Neural cell (in vitro differentiated cells): ENCODE data around the gene TAF7. TPM values are rescaled to one million over a fixed set of nuclear protein-coding genes. Genes with fewer than 3 reads are reported as not detected.
"Not testable (repeated sequence)": the region's sequence is repeated elsewhere in the genome, so short reads cannot be mapped to it uniquely, and the experiment has no call there.

Source experiments
- H2AFZ ChIP-seq: fragments of 200-600, 300-800 bp; sonication (generic), shearing (Covaris generic); 2 replicates; pipeline ENCODE4 v1.6.0; 2014; ENCODE audit warnings: low read depth, mild to moderate bottlenecking, antibody characterized with exemption, low read length, moderate library complexity
- H3F3A ChIP-seq: fragments of 200-600 bp; shearing (Covaris generic); 2 replicates; pipeline ENCODE4 v1.6.1; 2016; ENCODE audit warnings: mild to moderate bottlenecking, moderate library complexity, mixed read lengths, antibody characterized with exemption, low read length; ENCODE audit not compliant: insufficient read depth, poor library complexity, severe bottlenecking
- H3K27ac ChIP-seq: fragments of 200-600, 300-800 bp; sonication (generic), shearing (Covaris generic); 2 replicates; pipeline ENCODE4 v1.5.1; 2014; ENCODE audit warnings: mild to moderate bottlenecking, low read length, moderate library complexity
- H3K27me3 ChIP-seq: fragments of 300-800, 200-600 bp; sonication (generic), shearing (Covaris generic); 2 replicates; pipeline ENCODE4 v1.6.0; 2014; ENCODE audit warnings: mild to moderate bottlenecking, low read depth, low read length, moderate library complexity; ENCODE audit not compliant: insufficient read depth
- H3K36me3 ChIP-seq: fragments of 300-800, 200-600 bp; sonication (generic), shearing (Covaris generic); 2 replicates; pipeline ENCODE4 v1.5.1; 2014; ENCODE audit warnings: mild to moderate bottlenecking, antibody characterized with exemption, low read length, moderate library complexity; ENCODE audit not compliant: insufficient read depth
- H3K4me2 ChIP-seq: fragments of 300-800, 200-600 bp; sonication (generic), shearing (Covaris generic); 2 replicates; pipeline ENCODE4 v1.6.0; 2014; ENCODE audit warnings: mild to moderate bottlenecking, low read length
- H3K4me3 ChIP-seq: fragments of 300-800, 200-600 bp; sonication (generic), shearing (Covaris generic); 2 replicates; pipeline ENCODE4 v1.5.1; 2014; ENCODE audit warnings: mild to moderate bottlenecking, low read length, moderate library complexity
- H3K79me2 ChIP-seq: fragments of 200-600 bp; shearing (Covaris generic); replicated peaks from 2 replicates; pipeline ENCODE4 v1.6.0; 2014; ENCODE audit warnings: mild to moderate bottlenecking, low read length, moderate library complexity; ENCODE audit not compliant: insufficient read depth
- H3K9ac ChIP-seq: fragments of 300-800, 200-600 bp; sonication (generic), shearing (Covaris generic); 2 replicates; pipeline ENCODE4 v1.6.1; 2016; ENCODE audit warnings: mild to moderate bottlenecking, low read length, mixed read lengths
- H3K9me2 ChIP-seq: fragments of 200-600 bp; shearing (Covaris generic); 2 replicates; pipeline ENCODE4 v1.6.1; 2016; ENCODE audit warnings: mild to moderate bottlenecking, low read length, mixed read lengths; ENCODE audit not compliant: insufficient read depth
- H3K9me3 ChIP-seq: fragments of 200-600, 300-800 bp; sonication (generic), shearing (Covaris generic); 2 replicates; pipeline ENCODE4 v1.6.1; 2016; ENCODE audit warnings: mild to moderate bottlenecking, mixed run types, low read length, moderate library complexity, mixed read lengths
- H4K20me1 ChIP-seq: fragments of 200-600 bp; shearing (Covaris generic); 2 replicates; pipeline ENCODE4 v1.6.1; 2016; ENCODE audit warnings: mild to moderate bottlenecking, mixed run types; ENCODE audit not compliant: insufficient read depth
- EP300 ChIP-seq: fragments of 450-650 bp; conservative IDR thresholded peaks from 2 replicates; pipeline ENCODE4 v1.6.1; 2014; ENCODE audit warnings: antibody characterized with exemption, mild to moderate bottlenecking, moderate library complexity; ENCODE audit not compliant: poor library complexity, severe bottlenecking
- EZH2 ChIP-seq: fragments of 200-600, 300-800 bp; shearing (Covaris generic), sonication (generic); IDR thresholded peaks from 2 replicates; pipeline ENCODE4 v1.6.1; 2014; ENCODE audit warnings: antibody characterized with exemption, low read length, borderline replicate concordance, mild to moderate bottlenecking; ENCODE audit not compliant: insufficient read depth, poor library complexity, severe bottlenecking
- MXI1 ChIP-seq: fragments of 450-650 bp; conservative IDR thresholded peaks from 2 replicates; pipeline ENCODE4 v1.6.1; 2014; ENCODE audit warnings: antibody characterized with exemption, mild to moderate bottlenecking; ENCODE audit not compliant: poor library complexity, severe bottlenecking
- POLR2AphosphoS5 ChIP-seq: IDR thresholded peaks from 2 replicates; pipeline ENCODE4 v1.6.1; 2012
- RAD21 ChIP-seq: fragments of 450-650 bp; conservative IDR thresholded peaks from 2 replicates; pipeline ENCODE4 v1.6.1; 2014; ENCODE audit warnings: antibody characterized with exemption, mild to moderate bottlenecking, moderate library complexity
- SMC3 ChIP-seq: fragments of 450-650 bp; conservative IDR thresholded peaks from 2 replicates; pipeline ENCODE4 v1.6.1; 2014; ENCODE audit warnings: antibody characterized with exemption, mild to moderate bottlenecking, moderate library complexity; ENCODE audit not compliant: poor library complexity
- TAF1 ChIP-seq: IDR thresholded peaks from 2 replicates; pipeline ENCODE4 v1.6.1; 2012; ENCODE audit warnings: low read depth
- polyA plus RNA-seq: library from polyadenylated mRNA; depleted of rRNA; stranded (reverse); fragments of >200 nt; gene quantifications from 2 replicates; pipeline ENCODE4 v1.2.3, GENCODE V29; 2014
- TF ChIP-seq, protein P1 (sequence below): IDR thresholded peaks from 2 replicates; pipeline ENCODE4 v1.6.1; 2012; ENCODE audit warnings: borderline replicate concordance
- TF ChIP-seq, protein P2 (sequence below): fragments of 450-650 bp; IDR thresholded peaks from 2 replicates; pipeline ENCODE4 v1.5.1; 2014; ENCODE audit warnings: antibody characterized with exemption, mild to moderate bottlenecking, moderate library complexity; ENCODE audit not compliant: poor library complexity, severe bottlenecking

TAF7 gene
- polyA plus RNA-seq, 1 donor from 2014 or later: 198 TPM

DNA sequence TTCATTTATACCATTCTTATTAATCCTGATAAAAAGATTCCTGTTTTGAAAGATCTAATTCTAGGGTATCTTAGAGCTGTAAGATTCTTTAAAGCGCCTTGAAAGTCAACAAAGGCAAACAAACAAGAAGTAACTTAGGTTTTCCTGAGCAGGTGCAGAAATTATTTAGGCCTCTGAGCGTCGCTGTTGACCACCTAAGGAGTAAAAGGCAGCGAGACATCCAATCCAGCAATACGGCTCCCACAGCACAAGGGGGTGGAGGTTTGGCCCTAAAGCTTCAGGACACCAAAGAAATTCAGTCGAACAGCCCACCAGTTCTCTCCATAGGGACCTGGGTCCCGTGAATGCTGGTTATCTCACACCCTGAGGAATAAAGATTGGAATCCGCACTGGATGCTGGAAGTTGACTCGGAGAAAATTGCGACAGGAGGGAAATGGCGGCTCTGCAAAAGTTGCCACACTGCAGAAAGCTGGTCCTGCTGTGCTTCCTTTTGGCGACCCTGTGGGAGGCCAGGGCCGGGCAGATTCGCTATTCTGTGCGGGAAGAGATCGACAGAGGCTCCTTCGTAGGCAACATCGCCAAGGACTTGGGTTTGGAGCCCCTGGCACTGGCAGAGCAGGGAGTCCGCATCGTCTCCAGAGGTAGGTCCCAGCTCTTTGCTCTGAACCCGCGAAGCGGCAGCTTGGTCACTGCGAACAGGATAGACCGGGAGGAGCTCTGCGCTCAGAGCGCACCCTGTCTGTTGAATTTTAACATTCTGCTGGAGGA, 18.1 kb upstream of the TAF7 start, which contains the start of gene PCDHGA2:
Gene PCDHGA2 (plus strand): TSS at position 223 of the 769 bp plus-strand sequence.
- Histone ChIP-seq H3K9ac (no peak within 1 kb of the TSS), H3F3A (no peaks in the 10 kb centered on the region), H4K20me1 (no peaks in the 10 kb centered on the region), H3K9me2 (no peaks in the 10 kb centered on the region), H3K9me3 (no peaks in the 10 kb centered on the region), H2AFZ (no peak within 1 kb of the TSS), H3K27me3 (no peaks in the 10 kb centered on the region), H3K4me2 (no peak within 1 kb of the TSS), H3K4me3 (no peak within 1 kb of the TSS), H3K27ac (no peak within 1 kb of the TSS), H3K36me3 (no peaks in the 10 kb centered on the region), H3K79me2 (no peaks in the 10 kb centered on the region)
- TF ChIP-seq TAF1 (no peak), SMC3 (no peak), EZH2 (no peak), MXI1 (no peak), EP300 (no peak), POLR2AphosphoS5 (no peak), RAD21 (no peak)
- TF ChIP-seq, protein P1, sequence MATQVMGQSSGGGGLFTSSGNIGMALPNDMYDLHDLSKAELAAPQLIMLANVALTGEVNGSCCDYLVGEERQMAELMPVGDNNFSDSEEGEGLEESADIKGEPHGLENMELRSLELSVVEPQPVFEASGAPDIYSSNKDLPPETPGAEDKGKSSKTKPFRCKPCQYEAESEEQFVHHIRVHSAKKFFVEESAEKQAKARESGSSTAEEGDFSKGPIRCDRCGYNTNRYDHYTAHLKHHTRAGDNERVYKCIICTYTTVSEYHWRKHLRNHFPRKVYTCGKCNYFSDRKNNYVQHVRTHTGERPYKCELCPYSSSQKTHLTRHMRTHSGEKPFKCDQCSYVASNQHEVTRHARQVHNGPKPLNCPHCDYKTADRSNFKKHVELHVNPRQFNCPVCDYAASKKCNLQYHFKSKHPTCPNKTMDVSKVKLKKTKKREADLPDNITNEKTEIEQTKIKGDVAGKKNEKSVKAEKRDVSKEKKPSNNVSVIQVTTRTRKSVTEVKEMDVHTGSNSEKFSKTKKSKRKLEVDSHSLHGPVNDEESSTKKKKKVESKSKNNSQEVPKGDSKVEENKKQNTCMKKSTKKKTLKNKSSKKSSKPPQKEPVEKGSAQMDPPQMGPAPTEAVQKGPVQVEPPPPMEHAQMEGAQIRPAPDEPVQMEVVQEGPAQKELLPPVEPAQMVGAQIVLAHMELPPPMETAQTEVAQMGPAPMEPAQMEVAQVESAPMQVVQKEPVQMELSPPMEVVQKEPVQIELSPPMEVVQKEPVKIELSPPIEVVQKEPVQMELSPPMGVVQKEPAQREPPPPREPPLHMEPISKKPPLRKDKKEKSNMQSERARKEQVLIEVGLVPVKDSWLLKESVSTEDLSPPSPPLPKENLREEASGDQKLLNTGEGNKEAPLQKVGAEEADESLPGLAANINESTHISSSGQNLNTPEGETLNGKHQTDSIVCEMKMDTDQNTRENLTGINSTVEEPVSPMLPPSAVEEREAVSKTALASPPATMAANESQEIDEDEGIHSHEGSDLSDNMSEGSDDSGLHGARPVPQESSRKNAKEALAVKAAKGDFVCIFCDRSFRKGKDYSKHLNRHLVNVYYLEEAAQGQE: no peak
- TF ChIP-seq, protein P2, sequence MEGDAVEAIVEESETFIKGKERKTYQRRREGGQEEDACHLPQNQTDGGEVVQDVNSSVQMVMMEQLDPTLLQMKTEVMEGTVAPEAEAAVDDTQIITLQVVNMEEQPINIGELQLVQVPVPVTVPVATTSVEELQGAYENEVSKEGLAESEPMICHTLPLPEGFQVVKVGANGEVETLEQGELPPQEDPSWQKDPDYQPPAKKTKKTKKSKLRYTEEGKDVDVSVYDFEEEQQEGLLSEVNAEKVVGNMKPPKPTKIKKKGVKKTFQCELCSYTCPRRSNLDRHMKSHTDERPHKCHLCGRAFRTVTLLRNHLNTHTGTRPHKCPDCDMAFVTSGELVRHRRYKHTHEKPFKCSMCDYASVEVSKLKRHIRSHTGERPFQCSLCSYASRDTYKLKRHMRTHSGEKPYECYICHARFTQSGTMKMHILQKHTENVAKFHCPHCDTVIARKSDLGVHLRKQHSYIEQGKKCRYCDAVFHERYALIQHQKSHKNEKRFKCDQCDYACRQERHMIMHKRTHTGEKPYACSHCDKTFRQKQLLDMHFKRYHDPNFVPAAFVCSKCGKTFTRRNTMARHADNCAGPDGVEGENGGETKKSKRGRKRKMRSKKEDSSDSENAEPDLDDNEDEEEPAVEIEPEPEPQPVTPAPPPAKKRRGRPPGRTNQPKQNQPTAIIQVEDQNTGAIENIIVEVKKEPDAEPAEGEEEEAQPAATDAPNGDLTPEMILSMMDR: no peak

DNA sequence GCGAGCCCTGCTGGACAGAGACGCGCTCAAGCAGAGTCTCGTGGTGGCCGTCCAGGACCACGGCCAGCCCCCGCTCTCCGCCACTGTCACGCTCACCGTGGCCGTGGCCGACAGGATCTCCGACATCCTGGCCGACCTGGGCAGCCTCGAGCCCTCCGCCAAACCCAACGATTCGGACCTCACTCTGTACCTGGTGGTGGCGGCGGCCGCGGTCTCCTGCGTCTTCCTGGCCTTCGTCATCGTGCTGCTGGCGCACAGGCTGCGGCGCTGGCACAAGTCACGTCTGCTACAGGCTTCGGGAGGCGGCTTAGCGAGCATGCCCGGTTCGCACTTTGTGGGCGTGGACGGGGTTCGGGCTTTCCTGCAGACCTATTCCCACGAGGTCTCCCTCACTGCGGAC, 12.0 kb upstream of the TAF7 start:
- not testable (repeated sequence) for H3K36me3 ChIP-seq, H3K27ac ChIP-seq, H3K27me3 ChIP-seq, H3K4me2 ChIP-seq, H4K20me1 ChIP-seq, H3K79me2 ChIP-seq, H3K9me2 ChIP-seq, H3F3A ChIP-seq, H3K4me3 ChIP-seq, H2AFZ ChIP-seq, H3K9me3 ChIP-seq, H3K9ac ChIP-seq
